ENCODE measurements around the gene ZNF25.
"Not testable (repeated sequence)": the region's sequence is repeated elsewhere in the genome, so short reads cannot be mapped to it uniquely, and the experiment has no call there.

The ZNF25 gene

GRCh38 chr10:37937864-37938263 is 38.6 kb downstream of the ZNF25 start:
- DNase-seq = no peak

- DNase-seq = no peak
Observed at GRCh38 chr10:37934791-37935190, 41.7 kb downstream of the ZNF25 start.

- DNase-seq = no peak
Observed at GRCh38 chr10:37930423-37930822, 46.0 kb downstream of the ZNF25 start.

- not testable (repeated sequence) for DNase-seq
Observed at GRCh38 chr10:37908165-37908564, 68.3 kb downstream of the ZNF25 start.

- DNase-seq = no peak
Observed at GRCh38 chr10:37906382-37906781, 70.1 kb downstream of the ZNF25 start.
